ENCODE data around the gene SH2D1B. TPM values are rescaled to one million over a fixed set of nuclear protein-coding genes. Genes with fewer than 3 reads are reported as not detected.
A peak's percentile ranks its signal among the peaks of the same experiment; 100 is the strongest.

The SH2D1B gene
- total and polyA plus RNA-seq, 4 donors: 0.17 to 0.84 (median 0.30) TPM

DNA sequence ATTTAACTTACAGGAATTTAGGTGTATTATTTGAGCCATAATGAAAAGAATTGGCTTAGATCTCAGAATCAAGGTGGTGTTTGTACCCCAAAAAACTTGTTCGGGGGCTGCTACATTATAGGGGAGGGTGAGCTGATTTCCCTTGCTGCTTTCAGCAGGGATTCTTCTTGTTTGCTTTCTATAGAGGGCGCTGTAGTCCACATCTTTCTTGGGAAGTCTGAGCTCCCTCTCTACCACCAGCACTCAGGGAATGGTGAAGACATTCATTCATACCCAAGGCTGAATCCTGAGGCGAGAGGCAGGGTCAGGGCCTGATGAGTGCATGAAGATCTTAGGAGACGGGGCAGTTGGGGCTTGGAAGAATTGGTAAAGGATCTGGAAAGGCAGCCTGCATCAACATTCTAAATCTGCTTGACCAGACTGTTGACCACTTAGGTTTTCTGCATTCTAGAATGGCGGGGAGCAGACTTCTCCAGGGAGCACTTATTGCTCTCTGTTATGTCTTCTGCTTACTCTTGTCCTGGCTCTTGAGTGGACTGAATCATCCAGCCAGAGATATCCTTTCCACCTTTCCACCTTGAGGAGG is 54.2 kb downstream of the SH2D1B start:
- Histone ChIP-seq H3K27ac (ENCODE audit: low read depth in 1 of 2, low read length in 2 of 2) (no peak overlapping the region), H3K9me3 (ENCODE audit: control insufficient read depth in 4 of 4, low read length in 3 of 4) (no peaks in the 10 kb centered on the region), H3K27me3 (ENCODE audit: control insufficient read depth in 4 of 4, insufficient read depth in 4 of 4, low read length in 3 of 4) (no peaks in the 10 kb centered on the region), H3K36me3 (ENCODE audit: control insufficient read depth in 4 of 4, insufficient read depth in 3 of 4, low read depth in 1 of 4, low read length in 3 of 4) (peaks cover 2 to 22% (median 17%) of the 10 kb centered on the region in 4 donors), H3K4me3 (ENCODE audit: low read depth in 1 of 3, low read length in 3 of 3) (no peak overlapping the region), H3K4me1 (ENCODE audit: control insufficient read depth in 4 of 4, insufficient read depth in 4 of 4, low read length in 3 of 4) (peaks cover 3 to 21% (median 10%) of the 10 kb centered on the region in 4 donors), H3K9ac (ENCODE audit: low read depth in 1 of 2, low read length in 2 of 2) (no peak overlapping the region)
- no peak for DNase-seq (ENCODE audit: low spot score)
- TF ChIP-seq FOXA2 (IDR thresholded peaks at IDR 0.05) (no peak), YY1 (IDR thresholded peaks at IDR 0.05) (no peak), SP1 (IDR thresholded peaks at IDR 0.05) (no peak), RAD21 (IDR thresholded peaks at IDR 0.05) (peak; percentile 82 to 83)
- TF ChIP-seq, protein P1, sequence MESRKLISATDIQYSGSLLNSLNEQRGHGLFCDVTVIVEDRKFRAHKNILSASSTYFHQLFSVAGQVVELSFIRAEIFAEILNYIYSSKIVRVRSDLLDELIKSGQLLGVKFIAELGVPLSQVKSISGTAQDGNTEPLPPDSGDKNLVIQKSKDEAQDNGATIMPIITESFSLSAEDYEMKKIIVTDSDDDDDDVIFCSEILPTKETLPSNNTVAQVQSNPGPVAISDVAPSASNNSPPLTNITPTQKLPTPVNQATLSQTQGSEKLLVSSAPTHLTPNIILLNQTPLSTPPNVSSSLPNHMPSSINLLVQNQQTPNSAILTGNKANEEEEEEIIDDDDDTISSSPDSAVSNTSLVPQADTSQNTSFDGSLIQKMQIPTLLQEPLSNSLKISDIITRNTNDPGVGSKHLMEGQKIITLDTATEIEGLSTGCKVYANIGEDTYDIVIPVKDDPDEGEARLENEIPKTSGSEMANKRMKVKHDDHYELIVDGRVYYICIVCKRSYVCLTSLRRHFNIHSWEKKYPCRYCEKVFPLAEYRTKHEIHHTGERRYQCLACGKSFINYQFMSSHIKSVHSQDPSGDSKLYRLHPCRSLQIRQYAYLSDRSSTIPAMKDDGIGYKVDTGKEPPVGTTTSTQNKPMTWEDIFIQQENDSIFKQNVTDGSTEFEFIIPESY (IDR thresholded peaks at IDR 0.05): no peak
- TF ChIP-seq, protein P2, sequence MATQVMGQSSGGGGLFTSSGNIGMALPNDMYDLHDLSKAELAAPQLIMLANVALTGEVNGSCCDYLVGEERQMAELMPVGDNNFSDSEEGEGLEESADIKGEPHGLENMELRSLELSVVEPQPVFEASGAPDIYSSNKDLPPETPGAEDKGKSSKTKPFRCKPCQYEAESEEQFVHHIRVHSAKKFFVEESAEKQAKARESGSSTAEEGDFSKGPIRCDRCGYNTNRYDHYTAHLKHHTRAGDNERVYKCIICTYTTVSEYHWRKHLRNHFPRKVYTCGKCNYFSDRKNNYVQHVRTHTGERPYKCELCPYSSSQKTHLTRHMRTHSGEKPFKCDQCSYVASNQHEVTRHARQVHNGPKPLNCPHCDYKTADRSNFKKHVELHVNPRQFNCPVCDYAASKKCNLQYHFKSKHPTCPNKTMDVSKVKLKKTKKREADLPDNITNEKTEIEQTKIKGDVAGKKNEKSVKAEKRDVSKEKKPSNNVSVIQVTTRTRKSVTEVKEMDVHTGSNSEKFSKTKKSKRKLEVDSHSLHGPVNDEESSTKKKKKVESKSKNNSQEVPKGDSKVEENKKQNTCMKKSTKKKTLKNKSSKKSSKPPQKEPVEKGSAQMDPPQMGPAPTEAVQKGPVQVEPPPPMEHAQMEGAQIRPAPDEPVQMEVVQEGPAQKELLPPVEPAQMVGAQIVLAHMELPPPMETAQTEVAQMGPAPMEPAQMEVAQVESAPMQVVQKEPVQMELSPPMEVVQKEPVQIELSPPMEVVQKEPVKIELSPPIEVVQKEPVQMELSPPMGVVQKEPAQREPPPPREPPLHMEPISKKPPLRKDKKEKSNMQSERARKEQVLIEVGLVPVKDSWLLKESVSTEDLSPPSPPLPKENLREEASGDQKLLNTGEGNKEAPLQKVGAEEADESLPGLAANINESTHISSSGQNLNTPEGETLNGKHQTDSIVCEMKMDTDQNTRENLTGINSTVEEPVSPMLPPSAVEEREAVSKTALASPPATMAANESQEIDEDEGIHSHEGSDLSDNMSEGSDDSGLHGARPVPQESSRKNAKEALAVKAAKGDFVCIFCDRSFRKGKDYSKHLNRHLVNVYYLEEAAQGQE (IDR thresholded peaks at IDR 0.05): no peak
- TF ChIP-seq, protein P3, sequence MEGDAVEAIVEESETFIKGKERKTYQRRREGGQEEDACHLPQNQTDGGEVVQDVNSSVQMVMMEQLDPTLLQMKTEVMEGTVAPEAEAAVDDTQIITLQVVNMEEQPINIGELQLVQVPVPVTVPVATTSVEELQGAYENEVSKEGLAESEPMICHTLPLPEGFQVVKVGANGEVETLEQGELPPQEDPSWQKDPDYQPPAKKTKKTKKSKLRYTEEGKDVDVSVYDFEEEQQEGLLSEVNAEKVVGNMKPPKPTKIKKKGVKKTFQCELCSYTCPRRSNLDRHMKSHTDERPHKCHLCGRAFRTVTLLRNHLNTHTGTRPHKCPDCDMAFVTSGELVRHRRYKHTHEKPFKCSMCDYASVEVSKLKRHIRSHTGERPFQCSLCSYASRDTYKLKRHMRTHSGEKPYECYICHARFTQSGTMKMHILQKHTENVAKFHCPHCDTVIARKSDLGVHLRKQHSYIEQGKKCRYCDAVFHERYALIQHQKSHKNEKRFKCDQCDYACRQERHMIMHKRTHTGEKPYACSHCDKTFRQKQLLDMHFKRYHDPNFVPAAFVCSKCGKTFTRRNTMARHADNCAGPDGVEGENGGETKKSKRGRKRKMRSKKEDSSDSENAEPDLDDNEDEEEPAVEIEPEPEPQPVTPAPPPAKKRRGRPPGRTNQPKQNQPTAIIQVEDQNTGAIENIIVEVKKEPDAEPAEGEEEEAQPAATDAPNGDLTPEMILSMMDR (IDR thresholded peaks at IDR 0.05; ENCODE audit: low read depth, low read length, missing input control): peak; percentile 57
- 65% methylated on average over 5 of the region's 5 CpGs for WGBS

DNA sequence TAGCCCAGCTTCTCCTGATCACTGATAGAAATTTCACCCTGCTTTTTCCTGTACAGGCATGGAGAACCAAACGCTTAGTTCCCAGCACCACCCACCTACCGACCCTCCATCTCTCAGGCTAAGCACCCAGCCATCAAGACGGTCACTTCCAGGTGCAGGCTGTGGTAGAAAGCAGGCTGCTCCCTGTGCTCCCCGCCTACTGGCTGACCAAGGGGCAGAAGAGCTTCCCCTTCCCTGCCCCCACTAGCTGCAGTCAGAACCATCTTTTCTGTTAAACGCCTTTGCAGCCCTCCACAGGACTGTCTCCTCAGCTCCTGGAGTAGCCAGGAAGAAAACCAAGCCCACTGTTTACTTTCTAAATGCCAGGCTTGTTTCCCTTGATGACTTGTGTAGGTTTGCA is 58.2 kb downstream of the SH2D1B start:
- TF ChIP-seq EGR1 (IDR thresholded peaks at IDR 0.05; ENCODE audit: low read depth in 2 of 2) (no peak), HNF4G (IDR thresholded peaks at IDR 0.05) (no peak), TAF1 (conservative IDR thresholded peaks at IDR 0.05) (no peak), RAD21 (IDR thresholded peaks at IDR 0.05) (no peak), FOXA2 (IDR thresholded peaks at IDR 0.05) (no peak), SP1 (IDR thresholded peaks at IDR 0.05) (no peak), RXRA (IDR thresholded peaks at IDR 0.05) (no peak)
- TF ChIP-seq, protein P2 (IDR thresholded peaks at IDR 0.05): no peak
- TF ChIP-seq, protein P4, sequence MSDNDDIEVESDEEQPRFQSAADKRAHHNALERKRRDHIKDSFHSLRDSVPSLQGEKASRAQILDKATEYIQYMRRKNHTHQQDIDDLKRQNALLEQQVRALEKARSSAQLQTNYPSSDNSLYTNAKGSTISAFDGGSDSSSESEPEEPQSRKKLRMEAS (IDR thresholded peaks at IDR 0.05): no peak
- no peak for DNase-seq (ENCODE audit: low spot score)
- H3K9ac ChIP-seq (ENCODE audit: low read depth in 1 of 2, low read length in 2 of 2): no peak overlapping the region

More for the DNA sequence above, 58.2 kb downstream of the SH2D1B start:
- H3K4me3 ChIP-seq (ENCODE audit: low read depth in 1 of 3, low read length in 3 of 3): no peak overlapping the region
- no peaks in the 10 kb centered on the region for H3K27me3 ChIP-seq (ENCODE audit: control insufficient read depth in 4 of 4, insufficient read depth in 4 of 4, low read length in 3 of 4)
- H3K36me3 ChIP-seq (ENCODE audit: control insufficient read depth in 4 of 4, insufficient read depth in 3 of 4, low read depth in 1 of 4, low read length in 3 of 4): peaks cover 2 to 22% (median 18%) of the 10 kb centered on the region in 4 donors
- no peak overlapping the region for H3K27ac ChIP-seq (ENCODE audit: low read depth in 1 of 2, low read length in 2 of 2)
- WGBS: 84% methylated on average over 5 of the region's 5 CpGs
- H3K9me3 ChIP-seq (ENCODE audit: control insufficient read depth in 4 of 4, low read length in 3 of 4): no peaks in the 10 kb centered on the region
- no peaks in the 10 kb centered on the region for H3K4me1 ChIP-seq (ENCODE audit: control insufficient read depth in 4 of 4, insufficient read depth in 4 of 4, low read length in 3 of 4)
